GM12891 (cell line): ENCODE measurements around the gene ELFN2.
"Not testable (repeated sequence)": the region's sequence is repeated elsewhere in the genome, so short reads cannot be mapped to it uniquely, and the experiment has no call there.

Experiments
- POLR2A ChIP-seq: IDR thresholded peaks from 2 replicates; pipeline ENCODE4 v1.6.1; 2011; ENCODE audit warnings: low read depth, low read length, control low read depth
- POLR2AphosphoS5 ChIP-seq: IDR thresholded peaks from 2 replicates; pipeline ENCODE4 v1.6.1; 2011; ENCODE audit warnings: low read depth, low read length, control low read depth
- SPI1 ChIP-seq: IDR thresholded peaks from 2 replicates; pipeline ENCODE4 v1.6.1; 2011; ENCODE audit warnings: low read depth, low read length, control low read depth
- TAF1 ChIP-seq: IDR thresholded peaks from 2 replicates; pipeline ENCODE4 v1.6.1; 2011; ENCODE audit warnings: low read depth, low read length, control low read depth

GRCh38 chr22:37468201-37468695 lies 41.0 kb upstream of the ELFN2 start:
- not testable (repeated sequence) for TF ChIP-seq POLR2AphosphoS5, TAF1, POLR2A, SPI1
